ENCODE results near the gene PIAS4. TPM values are rescaled to one million over a fixed set of nuclear protein-coding genes. Genes with fewer than 3 reads are reported as not detected.

PIAS4 gene
- total RNA-seq, 1 donor from 2014 or later, result 58.8 TPM

DNA sequence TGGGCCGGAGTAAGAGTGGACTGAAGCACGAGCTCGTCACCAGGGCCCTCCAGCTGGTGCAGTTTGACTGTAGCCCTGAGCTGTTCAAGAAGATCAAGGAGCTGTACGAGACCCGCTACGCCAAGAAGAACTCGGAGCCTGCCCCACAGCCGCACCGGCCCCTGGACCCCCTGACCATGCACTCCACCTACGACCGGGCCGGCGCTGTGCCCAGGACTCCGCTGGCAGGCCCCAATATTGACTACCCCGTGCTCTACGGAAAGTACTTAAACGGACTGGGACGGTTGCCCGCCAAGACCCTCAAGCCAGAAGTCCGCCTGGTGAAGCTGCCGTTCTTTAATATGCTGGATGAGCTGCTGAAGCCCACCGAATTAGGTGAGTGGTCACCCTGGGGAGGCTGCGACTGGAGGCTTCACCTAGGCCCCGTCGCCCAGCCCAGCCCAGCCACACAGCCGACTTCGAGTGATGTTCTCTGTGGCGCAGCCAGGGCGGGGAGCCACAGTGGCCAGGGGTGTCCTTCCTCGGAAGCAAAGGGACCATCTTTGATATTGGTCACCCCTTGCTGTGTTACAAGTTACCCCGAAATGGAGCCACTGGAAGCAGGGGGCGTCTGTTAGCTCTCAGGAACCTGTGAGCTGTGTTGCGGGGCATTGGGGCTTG, 5.6 kb downstream of the PIAS4 start:
- H3K4me1 Mint-ChIP-seq, result peaks cover 30% of the 10 kb centered on the region
- TF ChIP-seq, protein P1, sequence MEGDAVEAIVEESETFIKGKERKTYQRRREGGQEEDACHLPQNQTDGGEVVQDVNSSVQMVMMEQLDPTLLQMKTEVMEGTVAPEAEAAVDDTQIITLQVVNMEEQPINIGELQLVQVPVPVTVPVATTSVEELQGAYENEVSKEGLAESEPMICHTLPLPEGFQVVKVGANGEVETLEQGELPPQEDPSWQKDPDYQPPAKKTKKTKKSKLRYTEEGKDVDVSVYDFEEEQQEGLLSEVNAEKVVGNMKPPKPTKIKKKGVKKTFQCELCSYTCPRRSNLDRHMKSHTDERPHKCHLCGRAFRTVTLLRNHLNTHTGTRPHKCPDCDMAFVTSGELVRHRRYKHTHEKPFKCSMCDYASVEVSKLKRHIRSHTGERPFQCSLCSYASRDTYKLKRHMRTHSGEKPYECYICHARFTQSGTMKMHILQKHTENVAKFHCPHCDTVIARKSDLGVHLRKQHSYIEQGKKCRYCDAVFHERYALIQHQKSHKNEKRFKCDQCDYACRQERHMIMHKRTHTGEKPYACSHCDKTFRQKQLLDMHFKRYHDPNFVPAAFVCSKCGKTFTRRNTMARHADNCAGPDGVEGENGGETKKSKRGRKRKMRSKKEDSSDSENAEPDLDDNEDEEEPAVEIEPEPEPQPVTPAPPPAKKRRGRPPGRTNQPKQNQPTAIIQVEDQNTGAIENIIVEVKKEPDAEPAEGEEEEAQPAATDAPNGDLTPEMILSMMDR (conservative IDR thresholded peaks at IDR 0.05), result no peak
- H3K27ac Mint-ChIP-seq (ENCODE audit: unreplicated experiment), result no peak overlapping the region
- no peaks in the 10 kb centered on the region for H3K9me3 Mint-ChIP-seq
- peak overlapping the region; percentile 51 for H3K4me3 Mint-ChIP-seq
- no peak for DNase-seq (ENCODE audit: low read depth, low spot score)
- no peaks in the 10 kb centered on the region for H3K27me3 Mint-ChIP-seq (ENCODE audit: low read depth)
- no peaks in the 10 kb centered on the region for H3K36me3 Mint-ChIP-seq (ENCODE audit: low read depth)

DNA sequence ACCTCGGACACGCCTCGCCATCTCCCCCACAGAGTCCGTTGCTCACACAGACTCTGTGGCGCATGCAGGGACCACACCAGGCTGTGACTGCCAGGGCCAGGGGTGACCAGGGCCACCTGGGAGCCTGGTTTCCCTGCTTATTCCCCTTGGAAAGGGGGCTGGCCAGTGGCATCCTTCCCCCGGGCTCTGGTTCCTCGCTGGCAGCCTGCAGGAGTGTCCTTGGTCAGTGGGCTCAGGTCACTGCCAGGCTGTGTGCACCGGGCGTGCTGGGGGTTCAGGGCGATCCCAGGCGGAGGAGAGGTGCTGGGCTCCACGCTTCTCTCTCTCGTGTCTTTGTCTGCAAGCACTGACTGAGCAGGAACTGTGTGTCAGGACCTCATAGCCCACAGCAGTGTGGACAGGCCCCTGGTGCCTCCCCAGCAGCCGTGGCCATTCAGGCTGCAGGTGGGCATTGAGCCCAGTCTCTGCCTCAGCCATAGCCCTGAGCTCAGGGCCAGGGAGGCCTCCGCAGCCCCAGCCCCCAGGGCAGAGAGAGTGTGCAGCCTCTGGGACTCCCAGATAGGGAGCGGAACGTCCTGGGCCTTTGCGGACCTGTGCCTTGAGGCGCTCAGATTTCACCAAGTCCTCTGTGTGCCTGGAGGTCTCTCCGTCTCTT, 6.5 kb downstream of the PIAS4 start:
- H3K27me3 Mint-ChIP-seq (ENCODE audit: low read depth), result no peaks in the 10 kb centered on the region
- peaks cover 22% of the 10 kb centered on the region for H3K4me1 Mint-ChIP-seq
- TF ChIP-seq, protein P1 (conservative IDR thresholded peaks at IDR 0.05), result no peak
- H3K36me3 Mint-ChIP-seq (ENCODE audit: low read depth), result no peaks in the 10 kb centered on the region
- H3K9me3 Mint-ChIP-seq, result no peaks in the 10 kb centered on the region
- no peak overlapping the region for H3K4me3 Mint-ChIP-seq
- no peak for DNase-seq (ENCODE audit: low read depth, low spot score)
- H3K27ac Mint-ChIP-seq (ENCODE audit: unreplicated experiment), result no peak overlapping the region

DNA sequence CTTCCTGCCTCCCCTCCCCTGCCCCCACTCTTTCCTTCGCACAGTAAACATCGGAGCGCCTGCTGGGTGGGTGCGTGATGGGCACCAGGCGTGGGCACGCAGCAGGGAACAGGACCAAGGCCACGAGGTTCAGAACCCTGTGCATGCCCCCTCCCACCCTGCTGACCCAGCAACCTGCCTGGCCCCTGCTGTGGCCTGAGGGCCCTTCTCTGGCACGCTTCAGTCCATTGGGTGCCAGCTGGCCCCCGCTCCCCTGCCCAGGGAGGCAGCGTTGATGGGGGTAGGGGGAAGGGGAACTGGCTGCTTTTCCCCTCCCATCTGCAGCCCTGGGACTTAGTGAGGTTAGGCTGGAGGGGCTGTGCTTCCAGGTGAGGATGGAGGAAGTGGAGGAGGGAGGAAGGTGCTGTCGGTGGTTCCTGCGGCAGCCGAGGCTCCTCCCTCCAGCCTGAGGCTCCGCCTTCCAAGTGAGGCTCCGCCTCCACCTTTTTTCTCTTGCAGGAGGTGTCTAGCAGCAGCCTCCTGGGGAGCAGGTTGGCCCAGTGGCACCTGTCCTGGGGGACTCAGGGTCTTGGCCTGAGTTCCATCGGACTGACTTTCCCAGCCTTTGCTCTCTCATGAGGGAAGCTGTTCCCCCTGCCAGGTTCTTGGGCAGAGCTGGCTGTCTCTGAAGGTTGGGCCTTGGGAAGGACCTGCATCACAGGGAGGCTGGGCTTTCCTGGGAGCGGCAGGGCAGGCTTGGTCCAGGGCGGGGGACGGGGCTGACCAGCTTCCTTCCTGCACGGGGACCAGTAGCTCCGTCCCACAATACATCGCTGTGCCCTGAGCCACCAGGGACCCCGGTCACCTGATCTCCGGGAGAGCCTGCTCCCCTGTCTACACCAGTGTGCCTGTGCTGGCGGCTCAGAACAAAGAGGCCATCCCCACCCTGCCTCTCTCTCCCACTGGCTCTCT, 7.3 kb downstream of the PIAS4 start:
- Mint-ChIP-seq H3K9me3 (no peaks in the 10 kb centered on the region), H3K4me3 (no peak overlapping the region), H3K27me3 (ENCODE audit: low read depth) (no peaks in the 10 kb centered on the region), H3K27ac (ENCODE audit: unreplicated experiment) (no peak overlapping the region), H3K36me3 (ENCODE audit: low read depth) (no peaks in the 10 kb centered on the region), H3K4me1 (peaks cover 14% of the 10 kb centered on the region)
- TF ChIP-seq, protein P1 (conservative IDR thresholded peaks at IDR 0.05), result no peak
- DNase-seq (ENCODE audit: low read depth, low spot score), result no peak

DNA sequence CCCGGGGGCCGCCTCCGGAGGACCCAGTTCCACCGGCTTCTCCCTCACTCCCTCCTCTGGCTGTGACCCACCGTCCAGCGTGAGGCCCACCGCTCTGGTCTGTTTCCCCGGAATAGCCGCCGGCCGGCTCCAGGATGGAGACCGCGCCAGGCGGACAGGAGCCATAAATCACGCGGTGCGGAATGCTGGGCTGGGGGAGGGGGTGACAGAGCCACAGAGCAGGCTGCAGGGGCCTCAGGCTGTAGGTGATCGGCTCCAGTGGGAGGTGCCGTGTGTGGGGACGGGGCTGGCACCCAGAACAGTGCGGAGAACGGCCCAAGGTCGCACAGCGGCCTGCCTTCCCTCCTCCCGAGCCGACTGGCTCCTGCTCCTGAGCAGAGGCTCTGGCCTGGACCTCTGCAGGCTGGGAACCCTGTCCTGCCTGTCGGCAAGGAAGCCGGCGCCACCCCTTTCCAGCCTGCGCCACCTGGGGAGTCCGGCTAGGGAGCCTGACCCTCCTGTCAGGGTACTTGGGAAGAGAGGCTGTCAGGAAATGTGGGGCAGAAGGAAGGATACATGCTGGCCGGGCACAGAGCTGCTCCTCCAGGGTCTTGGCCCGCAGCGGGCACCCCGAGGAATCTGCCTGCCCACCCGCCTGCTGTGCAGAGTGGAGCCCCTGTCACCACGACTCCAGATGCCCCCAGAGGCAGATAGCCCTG, 8.3 kb downstream of the PIAS4 start:
- Mint-ChIP-seq H3K9me3 (no peaks in the 10 kb centered on the region), H3K27ac (ENCODE audit: unreplicated experiment) (no peak overlapping the region), H3K4me3 (no peak overlapping the region), H3K4me1 (peaks cover 13% of the 10 kb centered on the region), H3K27me3 (ENCODE audit: low read depth) (no peaks in the 10 kb centered on the region), H3K36me3 (ENCODE audit: low read depth) (no peaks in the 10 kb centered on the region)
- TF ChIP-seq, protein P1 (conservative IDR thresholded peaks at IDR 0.05), result no peak
- DNase-seq (ENCODE audit: low read depth, low spot score), result no peak

DNA sequence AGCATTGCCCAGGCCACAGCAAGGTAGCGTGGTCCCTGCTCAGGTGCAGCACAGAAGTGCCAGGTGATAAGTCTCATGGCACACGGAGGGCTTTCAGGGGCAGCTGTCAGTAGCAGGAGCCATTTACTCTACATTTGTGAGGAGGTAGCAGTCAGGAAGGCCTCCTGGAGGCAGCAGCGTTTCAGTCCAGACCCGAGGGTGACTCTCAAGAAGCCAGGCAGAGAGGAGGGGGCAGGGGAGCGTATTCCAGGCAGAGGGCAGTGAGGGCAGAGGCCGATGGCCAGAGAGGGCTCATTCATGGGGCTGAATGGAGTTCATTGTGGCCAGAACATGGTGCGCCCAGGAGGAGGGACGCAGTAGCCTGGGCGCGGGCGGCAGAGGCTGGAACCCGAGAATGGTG, 8.9 kb downstream of the PIAS4 start:
- TF ChIP-seq, protein P1 (conservative IDR thresholded peaks at IDR 0.05), result no peak
- DNase-seq (ENCODE audit: low read depth, low spot score), result peak; percentile 47
- peaks cover 9% of the 10 kb centered on the region for H3K4me1 Mint-ChIP-seq
- H3K36me3 Mint-ChIP-seq (ENCODE audit: low read depth), result peaks cover 3% of the 10 kb centered on the region
- H3K4me3 Mint-ChIP-seq, result peak overlapping the region; percentile 66
- no peaks in the 10 kb centered on the region for H3K9me3 Mint-ChIP-seq
- no peak overlapping the region for H3K27ac Mint-ChIP-seq (ENCODE audit: unreplicated experiment)
- H3K27me3 Mint-ChIP-seq (ENCODE audit: low read depth), result no peaks in the 10 kb centered on the region

Data from neural crest cell (in vitro differentiated cells).